GM12878 (cell line): Measurements from ENCODE around the gene DEGS2. TPM values are rescaled to one million over a fixed set of nuclear protein-coding genes. Genes with fewer than 3 reads are reported as not detected.

ENCODE experiments used
- ATAC-seq: fragments of 200-7000 bp; cut with Tn5 transposase; 3 replicates; pipeline ENCODE4 v1.9.1; 2020; ENCODE audit warnings: mild to moderate bottlenecking, moderate library complexity
- BruUV-seq: library from RNA; stranded (reverse); fragments of 400-500 nt; replicated peaks from 2 replicates; lab custom pipeline; 2021; lab: Mats Ljungman, UMichigan
- CTCF ChIA-PET: fragments of 300-600 bp; sonication (Branson Sonifier 250); formaldehyde crosslinking; extraction: SDS; loops from one replicate; lab custom pipeline; 2021; ENCODE audit warnings: inconsistent platforms; lab: Yijun Ruan, JAX
- POLR2A ChIA-PET: fragments of 350-600 bp; formaldehyde crosslinking; extraction: SDS; loops from one replicate; lab custom pipeline; 2021; ENCODE audit warnings: inconsistent platforms; lab: Charles Lee
- RAD21 ChIA-PET: fragments of 300-600 bp; sonication (Branson Sonifier 250); formaldehyde crosslinking; loops from one replicate; lab custom pipeline; 2023; ENCODE audit warnings: antibody characterized with exemption; ENCODE audit not compliant: unreplicated experiment; lab: Charles Lee
- SMC1A ChIA-PET: fragments of 300-600 bp; sonication (Branson Sonifier 250); formaldehyde crosslinking; loops from one replicate; lab custom pipeline; 2023; ENCODE audit not compliant: unreplicated experiment, uncharacterized antibody; lab: Charles Lee
- DNase-seq: peaks from one replicate; pipeline ENCODE4 v3.0.0-alpha.2; 2011; ENCODE audit warnings: low read depth, low spot score
- FAIRE-seq: peaks from 3 replicates; lab custom pipeline; 2011; peaks lifted over from hg19 to GRCh38; lab: Jason Lieb, UNC
- H2AFZ ChIP-seq: 2 replicates; pipeline ENCODE4 v1.6.0; 2011; ENCODE audit warnings: low read depth, low read length, control low read depth; ENCODE audit not compliant: control insufficient read depth
- H3K27ac ChIP-seq: 2 replicates; pipeline ENCODE4 v1.5.1; 2011; ENCODE audit warnings: control low read depth; ENCODE audit not compliant: control insufficient read depth, insufficient read depth
- H3K27me3 ChIP-seq, 2 experiments: replicated peaks in 1 of 2; 2 replicates each; pipeline versions ENCODE4 v1.6.0 to v1.6.1; 2011; ENCODE audit warnings: low read length in 1 of 2; ENCODE audit not compliant: control insufficient read depth in 2 of 2, insufficient read depth in 2 of 2
- H3K36me3 ChIP-seq, 2 experiments: 2 replicates each; pipeline ENCODE4 v1.5.1; 2011; ENCODE audit warnings: low read length in 1 of 2; ENCODE audit not compliant: control insufficient read depth in 2 of 2, insufficient read depth in 2 of 2
- H3K4me1 ChIP-seq: 2 replicates; pipeline ENCODE4 v1.6.1; 2011; ENCODE audit warnings: mild to moderate bottlenecking, low read length, moderate library complexity, mixed read lengths; ENCODE audit not compliant: control insufficient read depth, insufficient read depth
- H3K4me2 ChIP-seq: 2 replicates; pipeline ENCODE4 v1.6.0; 2011; ENCODE audit warnings: control low read depth; ENCODE audit not compliant: control insufficient read depth, insufficient read depth
- H3K4me3 ChIP-seq: fragments of 200-600 bp; sonication (generic); 2 replicates; pipeline ENCODE4 v1.5.1; 2016
- H3K79me2 ChIP-seq: 2 replicates; pipeline ENCODE4 v1.6.0; 2011; ENCODE audit warnings: low read length; ENCODE audit not compliant: control insufficient read depth, insufficient read depth
- H3K9ac ChIP-seq: 2 replicates; pipeline ENCODE4 v1.8.0; 2011; ENCODE audit warnings: low read length, control low read depth, mixed read lengths; ENCODE audit not compliant: control insufficient read depth, insufficient read depth
- H3K9me3 ChIP-seq: replicated peaks from 3 replicates; pipeline ENCODE4 v1.5.1; 2011; ENCODE audit warnings: mild to moderate bottlenecking, low read length; ENCODE audit not compliant: control insufficient read depth, insufficient read depth
- H4K20me1 ChIP-seq: 2 replicates; pipeline ENCODE4 v1.6.0; 2011; ENCODE audit not compliant: control insufficient read depth, insufficient read depth
- POLR2A ChIP-seq: IDR thresholded peaks from 2 replicates; pipeline ENCODE4 v1.6.1; 2011; ENCODE audit warnings: low read depth, mild to moderate bottlenecking, low read length
- POLR2AphosphoS2 ChIP-seq: IDR thresholded peaks from 2 replicates; pipeline ENCODE4 v1.6.1; 2011; ENCODE audit warnings: low read depth, mild to moderate bottlenecking, low read length, improper control_type of control experiment, moderate library complexity
- ZNF217 ChIP-seq: fragments of 450-650 bp; IDR thresholded peaks from 2 replicates; pipeline ENCODE4 v1.6.1; 2017; ENCODE audit warnings: antibody characterized with exemption, mild to moderate bottlenecking
- WGBS: methylation state at CpG from one replicate; pipeline ENCODE4 v1.1.6; 2016; ENCODE audit warnings: low lambda C conversion rate; ENCODE audit not compliant: insufficient replicate concordance, insufficient coverage; ENCODE audit errors: missing lambda C conversion rate; 5-methylcytosine and 5-hydroxymethylcytosine counted together
- in situ Hi-C: fragments of 300-500 bp; cut with MboI; formaldehyde crosslinking; loops from 9 replicates; pipeline ENCODE4 v1.14.3; 2018; ENCODE audit warnings: mixed read lengths
- intact Hi-C: fragments of 100-400 bp; cut with micrococcal nuclease; formaldehyde crosslinking; loops from one replicate; pipeline ENCODE4 v1.14.2; 2022; ENCODE audit not compliant: unreplicated experiment
- polyA plus RNA-seq, 11 experiments: library from polyadenylated mRNA; depleted of rRNA in 4 of 11; unstranded in 6 of 11; stranded (reverse) in 5 of 11; fragments of >200 nt; fragmentation: Nextera tagmentation in 4 of 11; fragmentation: Illumina TruSeq in 1 of 11; extraction: Ambion mirVana in 4 of 11; extraction: Trizol in 1 of 11; gene quantifications; 1 replicate in 1 of 11; 2 replicates in 10 of 11; pipeline versions ENCODE4 v1.2.1 to v1.2.3, GENCODE V29; 2011 to 2016; ENCODE audit warnings: inconsistent platforms in 2 of 11, missing spikeins in 2 of 11, low read depth in 1 of 11
- total RNA-seq, 4 experiments: library from RNA; depleted of rRNA in 3 of 4; stranded (reverse); fragments of >200 nt in 3 of 4; fragmentation: Illumina TruSeq in 1 of 4; extraction: Trizol in 1 of 4; gene quantifications; 2 replicates each; pipeline versions ENCODE4 v1.2.1 to v1.2.3, GENCODE V29; 2013 to 2021
- TF ChIP-seq, protein P1 (sequence below), 3 experiments: IDR thresholded peaks in 2 of 3; conservative IDR thresholded peaks in 1 of 3; 2 replicates each; pipeline ENCODE4 v1.5.1; 2011; ENCODE audit warnings: low read depth in 3 of 3, low read length in 3 of 3, mild to moderate bottlenecking in 3 of 3, control low read depth in 2 of 3, moderate library complexity in 2 of 3, inconsistent platforms in 1 of 3, mixed read lengths in 1 of 3; ENCODE audit not compliant: control insufficient read depth in 2 of 3, insufficient read depth in 1 of 3; ENCODE audit errors: extremely low read depth in 1 of 3

The DEGS2 gene
- total and polyA plus RNA-seq, 10 of the 15 experiments (the other 5 are each of a cell fraction or from before 2014, with no cell fraction given): 0.01 to 2.5 (median 0.45) TPM; not detected in 1

GRCh38 chr14:100145682-100146464 is 13.6 kb downstream of the DEGS2 start:
- no TSS peak for BruUV-seq
- peaks cover 2 to 3% of the 10 kb centered on the region in 2 experiments; a peak in 2 of 4 replicates for H3K36me3 ChIP-seq
- FAIRE-seq (no peak), ATAC-seq (peak; percentile 7), DNase-seq (no peak)
- TF ChIP-seq, protein P1, sequence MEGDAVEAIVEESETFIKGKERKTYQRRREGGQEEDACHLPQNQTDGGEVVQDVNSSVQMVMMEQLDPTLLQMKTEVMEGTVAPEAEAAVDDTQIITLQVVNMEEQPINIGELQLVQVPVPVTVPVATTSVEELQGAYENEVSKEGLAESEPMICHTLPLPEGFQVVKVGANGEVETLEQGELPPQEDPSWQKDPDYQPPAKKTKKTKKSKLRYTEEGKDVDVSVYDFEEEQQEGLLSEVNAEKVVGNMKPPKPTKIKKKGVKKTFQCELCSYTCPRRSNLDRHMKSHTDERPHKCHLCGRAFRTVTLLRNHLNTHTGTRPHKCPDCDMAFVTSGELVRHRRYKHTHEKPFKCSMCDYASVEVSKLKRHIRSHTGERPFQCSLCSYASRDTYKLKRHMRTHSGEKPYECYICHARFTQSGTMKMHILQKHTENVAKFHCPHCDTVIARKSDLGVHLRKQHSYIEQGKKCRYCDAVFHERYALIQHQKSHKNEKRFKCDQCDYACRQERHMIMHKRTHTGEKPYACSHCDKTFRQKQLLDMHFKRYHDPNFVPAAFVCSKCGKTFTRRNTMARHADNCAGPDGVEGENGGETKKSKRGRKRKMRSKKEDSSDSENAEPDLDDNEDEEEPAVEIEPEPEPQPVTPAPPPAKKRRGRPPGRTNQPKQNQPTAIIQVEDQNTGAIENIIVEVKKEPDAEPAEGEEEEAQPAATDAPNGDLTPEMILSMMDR (IDR thresholded peaks at IDR 0.05 in 2 of 3, conservative IDR thresholded peaks at IDR 0.05 in 1 of 3; ENCODE audit: control insufficient read depth in 2 of 3, extremely low read depth in 1 of 3, insufficient read depth in 1 of 3, low read depth in 3 of 3, low read length in 3 of 3): no peak
- peak; percentile 60 for TF ChIP-seq POLR2A
- peak; percentile 1; the same call in 1 of the 2 replicates for TF ChIP-seq POLR2AphosphoS2
- TF ChIP-seq ZNF217: no peak
- SMC1A ChIA-PET: no interaction called here
- in situ Hi-C loops (no loop called here), intact Hi-C loops (no loop called here)
- H3K9ac ChIP-seq: no peak overlapping the region
- H3K79me2 ChIP-seq: no peaks in the 10 kb centered on the region
- no peaks in the 10 kb centered on the region for H3K27me3 ChIP-seq
- CTCF ChIA-PET: interaction anchor here (1.2 kb wide), 1 partner anchor 48 kb away, joined by 3 read pairs; no protein-coding TSS in a partner anchor
- H3K4me3 ChIP-seq: no peak overlapping the region
- H3K4me1 ChIP-seq: no peaks in the 10 kb centered on the region
- POLR2A ChIA-PET: no interaction called here
- no peaks in the 10 kb centered on the region for H4K20me1 ChIP-seq
- 93% methylated on average over 18 of the region's 27 CpGs for whole genome bisulfite sequencing
- H3K9me3 ChIP-seq: no peaks in the 10 kb centered on the region
- H2AFZ ChIP-seq: no peak overlapping the region
- no peak overlapping the region for H3K4me2 ChIP-seq
- RAD21 ChIA-PET: no interaction called here
- no peak overlapping the region for H3K27ac ChIP-seq
